Thyroid gland (tissue), 4 donors: Measurements from ENCODE around the gene BOC. TPM values are rescaled to one million over a fixed set of nuclear protein-coding genes. Genes with fewer than 3 reads are reported as not detected.
A peak's percentile ranks its signal among the peaks of the same experiment; 100 is the strongest.

Experiments used
- DNase-seq, 2 donors: peaks; one replicate each; pipeline ENCODE4 v3.0.0-alpha.2; 2019
- H3K27ac ChIP-seq, 3 donors: fragments of 200-600 bp; sonication (generic); 1 replicate in 2 of 3; 2 replicates in 1 of 3; pipeline ENCODE4 v1.5.1; 2016 to 2019; ENCODE audit warnings: mild to moderate bottlenecking in 1 of 3, moderate library complexity in 1 of 3
- H3K27me3 ChIP-seq: fragments of 200-600 bp; sonication (generic); one replicate; pipeline ENCODE4 v1.5.1; 2019
- H3K36me3 ChIP-seq, 2 donors: fragments of 200-600 bp; sonication (generic); one replicate each; pipeline ENCODE4 v1.5.1; 2016 to 2019
- H3K4me1 ChIP-seq, 2 donors: fragments of 200-600 bp; sonication (generic); one replicate each; pipeline ENCODE4 v1.5.1; 2017 to 2019
- H3K4me3 ChIP-seq, 3 donors: fragments of 200-600 bp; sonication (generic); replicated peaks in 1 of 3; 1 replicate in 2 of 3; 2 replicates in 1 of 3; pipeline ENCODE4 v1.5.1; 2016; ENCODE audit warnings: mild to moderate bottlenecking in 1 of 3
- H3K9me3 ChIP-seq: fragments of 200-600 bp; sonication (generic); one replicate; pipeline ENCODE4 v1.5.1; 2017
- CTCF ChIP-seq, 6 experiments: fragments of 200-600 bp in 3 of 6; fragments of 450-650 bp in 3 of 6; sonication (generic) in 3 of 6; IDR thresholded peaks; one replicate each; pipeline ENCODE4 v1.5.1; 2016 to 2019; ENCODE audit warnings: antibody characterized with exemption in 6 of 6, mild to moderate bottlenecking in 2 of 6, inconsistent platforms in 1 of 6, moderate library complexity in 1 of 6
- POLR2A ChIP-seq, 2 donors: fragments of 450-650 bp; IDR thresholded peaks; one replicate each; pipeline ENCODE4 v1.6.1; 2017; ENCODE audit warnings: antibody characterized with exemption in 2 of 2, mild to moderate bottlenecking in 2 of 2, moderate library complexity in 1 of 2
- WGBS, 2 donors: methylation state at CpG; one replicate each; pipeline ENCODE4 v1.1.5; 2017; 5-methylcytosine and 5-hydroxymethylcytosine counted together
- intact Hi-C: fragments of 100-400 bp; cut with DNase I; formaldehyde crosslinking; loops from one replicate; pipeline ENCODE4 v1.15.1; 2023
- total RNA-seq, 4 donors: library from RNA; depleted of rRNA; stranded (reverse); fragments of >200 nt; gene quantifications; one replicate each; pipeline ENCODE4 v1.2.3, GENCODE V29; 2016

BOC gene
- total RNA-seq, 4 donors from 2014 or later: 40.2 to 68.3 (median 51.2) TPM

GRCh38 chr3:113272385-113272779 is 61.0 kb downstream of the BOC start:
- Histone ChIP-seq H3K4me1 (peaks cover 6 to 14% of the 10 kb centered on the region in 2 donors), H3K4me3 (no peak overlapping the region), H3K36me3 (peaks cover 36 to 56% of the 10 kb centered on the region in 2 donors), H3K9me3 (no peaks in the 10 kb centered on the region), H3K27ac (no peak overlapping the region), H3K27me3 (no peaks in the 10 kb centered on the region)
- TF ChIP-seq CTCF (IDR thresholded peaks at IDR 0.05) (no peak), POLR2A (IDR thresholded peaks at IDR 0.05) (no peak)
- no peak for DNase-seq
- 92 to 94% methylated on average over 13 of the region's 13 CpGs for WGBS, 2 donors
- intact Hi-C loops: no loop called here

- H3K9me3 ChIP-seq: no peaks in the 10 kb centered on the region
- peaks cover 41 to 56% of the 10 kb centered on the region in 2 donors for H3K36me3 ChIP-seq
These were observed 61.7 kb downstream of the BOC start for GRCh38 chr3:113273011-113273410.

DNA sequence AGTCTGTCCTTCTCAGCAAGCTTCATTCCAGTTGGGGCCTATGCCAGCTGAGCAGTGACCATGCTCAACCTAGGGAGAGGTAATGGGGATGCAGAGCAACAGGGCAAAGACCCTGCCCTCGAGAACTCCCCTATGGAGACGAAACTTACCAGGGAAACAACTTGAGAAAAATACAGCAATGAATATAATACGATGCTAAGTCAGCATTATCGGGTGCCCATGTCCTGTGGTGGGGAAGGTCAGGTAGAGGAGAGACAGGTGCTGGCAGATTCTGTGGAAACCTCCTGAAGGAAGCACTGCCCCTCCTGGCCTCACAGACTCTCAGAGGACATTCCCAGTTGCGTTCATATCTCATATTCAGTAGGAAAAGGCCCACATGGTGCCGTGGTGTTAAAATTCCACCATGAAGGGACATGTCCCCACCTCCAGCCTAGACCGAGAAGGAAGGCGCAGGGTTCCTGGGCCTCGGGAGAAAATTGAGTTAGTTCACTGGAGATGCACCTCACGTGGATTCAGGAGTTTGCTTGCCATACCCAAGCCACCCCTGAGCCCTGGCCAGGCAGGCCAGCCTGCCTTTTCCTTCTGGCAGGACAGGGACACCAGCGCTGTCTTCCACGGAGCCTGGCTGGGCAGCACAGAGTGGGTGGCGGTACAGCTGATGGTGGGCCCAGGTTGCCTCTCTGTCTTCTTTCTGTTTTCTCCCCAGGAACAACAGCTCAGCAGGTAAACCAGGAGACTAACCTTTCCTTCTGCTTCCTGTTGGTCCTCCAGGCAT is 62.4 kb downstream of the BOC start:
- H3K27ac ChIP-seq: no peak overlapping the region
- H3K4me1 ChIP-seq: peaks cover 6 to 14% of the 10 kb centered on the region in 2 donors
- H3K36me3 ChIP-seq: peaks cover 48 to 55% of the 10 kb centered on the region in 2 donors
- H3K27me3 ChIP-seq: no peaks in the 10 kb centered on the region
- no peak for TF ChIP-seq CTCF (IDR thresholded peaks at IDR 0.05)
- TF ChIP-seq POLR2A (IDR thresholded peaks at IDR 0.05): no peak
- no peak for DNase-seq
- 93 to 96% methylated on average over 13 of the region's 13 CpGs for WGBS, 2 donors
- H3K9me3 ChIP-seq: no peaks in the 10 kb centered on the region
- H3K4me3 ChIP-seq: no peak overlapping the region
- intact Hi-C loops: no loop called here

More at GRCh38 chr3:113273011-113273410, 61.7 kb downstream of the BOC start:
- no peak for DNase-seq
- TF ChIP-seq CTCF (IDR thresholded peaks at IDR 0.05) (no peak), POLR2A (IDR thresholded peaks at IDR 0.05) (no peak)
- H3K4me3 ChIP-seq: no peak overlapping the region
- WGBS, 2 donors: 96 to 98% methylated on average over 10 to 11 of the region's 15 CpGs
- H3K27me3 ChIP-seq: no peaks in the 10 kb centered on the region
- peaks cover 6 to 14% of the 10 kb centered on the region in 2 donors for H3K4me1 ChIP-seq
- intact Hi-C loops: no loop called here
- H3K27ac ChIP-seq: no peak overlapping the region

- intact Hi-C loops: no loop called here
- Histone ChIP-seq H3K27me3 (no peaks in the 10 kb centered on the region), H3K9me3 (no peaks in the 10 kb centered on the region), H3K36me3 (peaks cover 55 to 63% of the 10 kb centered on the region in 2 donors), H3K27ac (peak overlapping the region in 1 of 3 donors; percentile 78), H3K4me3 (no peak overlapping the region), H3K4me1 (peaks cover 6 to 14% of the 10 kb centered on the region in 2 donors)
- WGBS, 2 donors: 89 to 93% methylated on average over 6 to 15 of the region's 20 CpGs
- TF ChIP-seq CTCF (IDR thresholded peaks at IDR 0.05) (no peak), POLR2A (IDR thresholded peaks at IDR 0.05) (no peak)
- no peak for DNase-seq
These were observed 63.3 kb downstream of the BOC start for GRCh38 chr3:113274425-113275257.

DNA sequence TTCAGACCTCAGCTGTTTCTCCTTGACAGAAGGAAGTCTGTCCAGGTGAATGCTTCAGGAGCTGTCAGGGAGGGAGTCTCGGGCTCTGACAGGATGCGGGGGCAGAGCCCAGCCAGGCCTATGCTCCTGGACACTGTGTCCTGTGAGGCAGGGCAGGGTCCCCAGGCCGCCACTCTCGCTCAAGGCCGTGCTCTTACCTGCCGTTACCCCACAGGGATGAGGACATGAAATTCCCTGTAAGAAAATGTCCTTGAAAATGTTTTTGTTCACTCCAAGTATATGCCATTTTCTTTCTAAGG is 63.9 kb downstream of the BOC start:
- intact Hi-C loops: no loop called here
- Histone ChIP-seq H3K4me1 (peaks cover 6 to 14% of the 10 kb centered on the region in 2 donors), H3K27ac (peak overlapping the region in 1 of 3 donors; percentile 78), H3K36me3 (peaks cover 60 to 65% of the 10 kb centered on the region in 2 donors), H3K27me3 (no peaks in the 10 kb centered on the region), H3K9me3 (no peaks in the 10 kb centered on the region), H3K4me3 (no peak overlapping the region)
- DNase-seq: no peak
- TF ChIP-seq POLR2A (IDR thresholded peaks at IDR 0.05): no peak
- WGBS, 2 donors: 96 to 99% methylated on average over 6 of the region's 6 CpGs
